CD4-positive, alpha-beta T cell treated with Interleukin-12 subunit alpha and Interleukin-12 subunit beta, for 1 hour (primary cell): ENCODE data around the gene SPATA20.
A peak's percentile ranks its signal among the peaks of the same experiment; 100 is the strongest.

ENCODE experiments used
- DNase-seq: peaks from one replicate; pipeline ENCODE4 v3.0.0-alpha.2; 2020

SPATA20 gene

DNA sequence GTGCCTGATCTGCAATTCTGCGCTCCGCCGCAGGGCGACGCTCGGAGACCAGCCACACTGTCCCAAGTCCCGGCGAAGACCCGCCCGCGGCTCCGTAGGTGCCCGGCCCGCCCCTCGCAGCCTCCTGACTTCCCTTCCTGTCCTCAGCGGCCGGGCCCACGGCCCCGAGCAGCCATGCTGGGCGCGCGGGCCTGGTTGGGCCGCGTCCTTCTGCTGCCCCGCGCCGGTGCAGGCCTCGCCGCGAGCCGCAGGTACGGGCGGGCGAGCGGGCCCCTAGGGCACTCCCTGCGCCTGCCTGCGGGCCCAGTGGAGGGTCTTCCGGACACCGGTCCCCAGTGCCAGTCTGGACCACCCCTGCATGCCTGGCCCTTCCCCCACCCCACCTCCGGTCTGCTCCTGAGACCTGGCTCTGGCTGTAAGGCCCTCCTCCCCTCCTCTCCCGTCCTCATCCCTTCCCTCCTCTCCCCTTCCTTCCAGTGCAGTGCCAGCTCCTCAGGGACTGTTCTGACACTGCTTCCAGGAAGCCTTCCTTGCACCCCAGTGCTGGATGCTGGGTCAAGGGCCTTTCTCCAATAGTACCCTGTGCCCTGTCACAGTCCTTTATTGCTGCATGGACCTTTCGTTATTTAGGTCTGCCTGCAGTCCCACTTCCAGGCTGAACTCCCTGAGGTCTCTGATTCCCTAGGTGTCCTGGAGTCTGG lies at the start of gene SPATA20:
Gene SPATA20, plus strand, starts transcription at position 140 of the 701 bp plus-strand sequence. Its CDS starts 35 bp downstream, at position 175.
- peak; percentile 87 for DNase-seq

- no peak for DNase-seq
Observed at GRCh38 chr17:50498021-50498874, 48.7 kb upstream of the SPATA20 start.

DNA sequence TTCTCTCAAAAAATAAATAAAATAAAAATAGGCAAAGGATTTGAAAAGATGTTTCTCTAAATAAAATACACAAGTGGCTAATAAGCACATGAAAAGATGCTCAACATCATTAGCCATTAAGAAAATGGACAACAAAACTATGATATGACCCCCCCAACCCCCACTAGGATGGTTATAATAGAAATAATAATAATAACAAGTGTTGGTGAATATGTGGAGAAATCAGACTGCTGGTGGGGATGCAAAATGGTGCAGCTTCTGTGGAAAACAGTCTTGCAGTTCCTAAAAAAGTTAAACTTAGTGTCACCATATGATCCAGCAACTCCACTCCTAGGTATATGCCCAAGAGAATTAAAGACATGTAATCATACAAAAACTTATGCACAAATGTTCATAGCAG lies 47.7 kb upstream of the SPATA20 start:
- no peak for DNase-seq

DNA sequence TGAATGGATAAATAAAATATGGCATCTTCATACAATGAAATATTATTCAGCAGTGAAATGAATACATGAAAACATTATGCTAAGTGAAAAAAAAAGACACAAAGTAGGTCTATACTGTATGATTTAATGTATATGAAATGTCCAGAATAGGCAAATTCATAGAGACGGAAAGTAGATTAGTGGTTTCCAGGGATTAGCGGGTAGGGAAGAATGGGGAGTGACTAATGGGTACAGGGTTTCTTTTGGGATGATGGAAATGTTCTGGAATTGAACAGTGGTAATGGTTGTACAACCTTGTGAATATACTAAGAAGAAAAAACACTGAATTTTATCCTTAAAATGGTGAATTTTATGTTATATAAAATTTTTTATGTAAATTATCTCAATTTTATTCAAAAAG lies 47.3 kb upstream of the SPATA20 start:
- no peak for DNase-seq

DNA sequence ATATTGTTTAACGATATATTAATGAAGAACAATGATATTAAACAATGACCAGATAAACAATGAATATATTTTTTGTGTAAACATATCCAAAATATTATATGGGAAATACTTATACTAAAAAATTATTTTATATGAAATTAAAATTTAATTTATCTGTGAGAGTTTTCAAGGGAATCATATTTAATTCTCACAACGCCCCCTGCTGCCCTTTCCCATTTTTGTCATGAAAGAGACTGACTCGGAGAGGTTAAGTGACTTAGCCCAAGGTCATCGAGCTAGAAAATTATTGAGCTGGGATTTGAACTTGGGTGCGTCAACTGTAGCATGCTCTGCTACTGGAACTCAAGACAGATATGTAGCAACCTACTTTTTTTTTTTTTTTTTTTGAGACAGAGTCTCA lies 45.9 kb upstream of the SPATA20 start:
- DNase-seq: peak; percentile 40

- DNase-seq: no peak
Observed at GRCh38 chr17:50502301-50502990, 44.5 kb upstream of the SPATA20 start.

DNA sequence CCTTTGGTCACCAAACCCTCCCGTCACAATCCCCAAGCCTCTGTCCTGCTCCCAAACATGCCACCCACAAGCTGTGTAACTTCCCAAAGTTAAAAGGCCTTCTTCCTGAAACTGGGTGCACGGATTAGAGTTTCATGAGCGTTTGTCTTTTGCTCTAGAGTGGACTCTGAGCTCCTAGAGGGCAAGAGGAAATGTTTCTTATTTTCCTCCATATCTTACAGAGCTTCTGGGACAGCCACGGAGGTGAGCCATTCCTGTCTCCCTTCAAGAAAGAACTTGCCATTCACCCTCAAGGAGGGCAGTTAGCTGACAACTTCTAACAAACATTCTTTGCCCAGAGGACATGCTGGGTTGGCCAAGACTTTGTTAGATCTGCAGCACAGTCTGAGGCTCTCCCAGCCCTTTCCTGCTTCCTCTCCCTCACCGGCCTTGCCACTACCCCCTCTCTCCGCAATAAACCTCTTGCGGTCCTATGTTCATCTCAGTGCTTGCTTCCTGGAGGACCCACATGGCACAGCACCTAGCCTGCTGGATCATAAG lies 41.3 kb upstream of the SPATA20 start:
- DNase-seq: no peak

DNA sequence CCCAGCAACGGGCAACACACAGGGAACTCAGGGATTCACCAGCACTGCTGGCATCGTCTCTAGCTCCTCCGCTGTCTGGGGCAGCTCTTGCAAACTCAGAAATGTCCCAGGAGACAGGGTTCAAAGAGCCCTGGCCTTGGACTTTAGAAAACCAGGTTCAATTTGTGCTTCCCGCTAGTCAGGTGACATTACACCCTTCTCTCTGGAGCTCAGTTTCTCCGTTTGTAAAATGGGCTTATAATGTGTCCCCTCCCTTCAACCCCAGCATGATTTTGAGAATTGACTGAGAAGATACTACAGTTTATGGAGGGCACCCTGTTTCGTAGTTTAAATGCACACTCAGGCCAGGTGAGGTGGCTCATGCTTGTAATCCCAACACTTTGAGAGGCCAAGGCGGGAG lies 40.7 kb upstream of the SPATA20 start:
- DNase-seq: no peak

DNA sequence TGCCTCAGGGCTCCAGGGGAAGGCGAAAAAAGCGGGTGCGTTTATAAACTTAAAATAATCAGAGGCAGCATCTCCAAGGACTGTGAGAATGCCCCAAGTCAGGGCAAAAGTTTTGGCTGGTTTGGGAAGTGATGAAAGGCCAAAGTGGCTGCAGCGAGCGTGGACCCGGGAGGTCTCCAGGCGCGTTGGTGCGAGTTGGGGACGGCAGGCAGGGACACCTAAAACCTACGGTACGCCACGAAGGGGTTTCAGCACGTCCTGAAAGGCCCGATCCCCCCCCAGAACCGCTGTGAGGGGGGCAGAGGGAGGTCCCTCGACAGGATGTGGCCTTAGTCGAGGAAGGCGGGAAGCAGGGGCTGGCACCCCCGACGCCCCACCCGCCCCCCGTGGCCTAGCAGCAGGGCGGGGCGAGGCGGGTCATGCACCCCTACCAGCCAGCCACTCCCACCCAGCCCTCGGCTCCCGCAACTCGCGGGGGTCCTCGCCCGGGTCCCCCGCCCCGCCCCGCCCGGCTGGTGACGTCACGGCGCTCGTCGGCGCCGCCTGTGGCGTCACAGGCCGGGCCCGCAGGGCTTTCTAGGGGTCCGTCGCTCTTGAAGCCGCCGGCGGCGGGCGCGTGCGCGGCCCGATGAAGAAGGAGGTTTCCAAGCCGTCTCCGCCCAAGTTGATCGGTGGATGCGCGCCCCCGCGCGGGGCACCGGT lies 39.0 kb upstream of the SPATA20 start, which contains the start of gene MYCBPAP:
Gene MYCBPAP, plus strand, starts transcription at position 569 of the 702 bp plus-strand sequence. CDS start 236 bp downstream, outside the sequence.
- peak; percentile 80 for DNase-seq

- no peak for DNase-seq
Observed at GRCh38 chr17:50508573-50509460, 38.2 kb upstream of the SPATA20 start.

DNA sequence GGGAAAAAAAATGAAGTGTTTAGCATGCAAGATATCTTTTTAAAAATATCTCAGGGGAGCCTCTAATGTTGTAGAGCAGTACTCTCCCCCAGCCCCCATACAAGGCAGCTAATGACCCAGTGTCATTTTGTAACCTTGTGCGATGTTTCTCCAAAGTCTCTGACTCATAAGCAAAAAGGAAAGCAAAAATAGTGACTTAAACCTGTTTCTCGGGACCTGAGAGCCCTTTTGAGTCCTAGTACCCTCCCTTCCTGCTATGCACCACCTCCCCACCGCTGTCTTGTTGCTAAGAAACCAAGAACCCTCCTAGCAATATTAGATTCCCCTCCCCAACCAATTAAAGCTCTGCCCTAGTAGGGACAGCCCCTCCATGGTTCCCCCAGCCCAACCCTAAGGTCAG lies 35.9 kb upstream of the SPATA20 start:
- DNase-seq: peak; percentile 69

DNA sequence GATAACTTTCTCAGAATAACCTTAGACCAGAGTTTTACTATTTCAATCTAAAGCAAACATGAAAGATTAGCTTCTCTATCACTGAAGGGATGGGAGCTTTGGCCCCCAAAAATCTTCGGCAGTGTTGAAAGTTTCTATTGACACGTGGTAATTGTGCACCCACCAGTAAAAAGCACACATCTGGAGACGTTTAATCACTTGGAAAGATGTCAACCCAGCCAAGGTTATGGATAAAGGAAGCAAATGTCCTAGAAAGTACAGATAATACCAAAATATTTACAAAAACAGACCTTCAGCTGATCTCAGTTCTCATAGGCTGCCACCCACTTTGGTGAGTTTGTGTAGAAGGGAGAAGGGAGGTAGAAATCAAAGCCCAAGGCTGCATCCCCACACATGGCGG lies 33.5 kb upstream of the SPATA20 start:
- DNase-seq: no peak

DNA sequence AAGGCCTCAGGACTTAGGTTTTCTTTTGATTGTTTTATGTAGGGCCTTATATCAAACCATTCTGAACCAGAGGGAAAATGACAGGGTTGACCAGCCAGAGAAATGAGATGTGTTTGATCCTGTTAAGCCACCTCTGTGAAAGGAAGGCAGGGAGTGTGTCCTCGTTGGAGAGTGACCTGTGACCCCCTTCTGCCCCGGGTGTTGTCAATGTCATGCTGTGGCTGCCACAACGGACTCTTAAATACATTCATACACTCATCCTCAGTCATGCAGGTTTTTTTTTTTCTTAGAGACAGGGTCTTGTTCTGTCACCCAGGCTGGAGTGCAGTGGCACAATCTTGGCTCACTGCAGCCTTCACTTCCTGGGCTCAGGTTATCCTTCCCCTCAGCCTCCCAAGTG lies 32.6 kb upstream of the SPATA20 start:
- DNase-seq: no peak

DNA sequence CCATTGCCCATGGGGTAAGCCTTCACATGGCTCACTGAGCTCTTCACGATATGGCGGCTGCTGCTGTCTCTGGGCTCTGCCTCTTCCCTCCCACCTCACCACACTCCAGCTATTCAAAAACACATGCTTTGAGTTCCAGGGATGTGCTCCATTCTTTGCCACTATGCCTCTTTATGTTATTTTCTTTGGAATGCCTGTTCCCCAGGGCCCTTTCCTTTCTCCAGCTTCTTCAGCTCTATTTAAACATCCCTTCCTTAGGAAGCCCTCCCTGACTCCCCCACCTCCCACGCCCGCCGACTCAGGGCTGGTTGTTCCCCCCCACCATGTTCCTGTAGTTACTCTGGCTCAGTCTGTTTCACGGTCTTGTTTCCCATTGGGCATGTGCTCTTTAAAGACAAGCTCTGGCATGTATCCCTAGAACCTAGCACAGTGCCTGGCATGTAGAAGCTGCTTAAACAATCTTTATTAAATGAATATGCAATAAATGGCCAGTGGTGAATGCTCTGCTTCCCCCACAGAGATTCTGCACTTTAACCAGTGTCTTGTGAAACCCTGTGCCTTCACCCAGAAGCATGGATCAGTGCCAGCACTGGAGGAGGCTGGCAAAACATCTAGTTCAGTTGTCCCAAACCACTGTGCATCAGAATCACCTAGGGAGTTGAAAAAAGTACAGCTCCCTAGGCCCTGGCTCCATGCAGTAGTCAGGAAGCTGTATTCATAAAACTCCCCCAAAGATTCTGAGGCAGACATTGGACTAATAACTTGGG lies 31.9 kb upstream of the SPATA20 start:
- no peak for DNase-seq

- DNase-seq: no peak
Observed at GRCh38 chr17:50517011-50517410, 30.0 kb upstream of the SPATA20 start.

DNA sequence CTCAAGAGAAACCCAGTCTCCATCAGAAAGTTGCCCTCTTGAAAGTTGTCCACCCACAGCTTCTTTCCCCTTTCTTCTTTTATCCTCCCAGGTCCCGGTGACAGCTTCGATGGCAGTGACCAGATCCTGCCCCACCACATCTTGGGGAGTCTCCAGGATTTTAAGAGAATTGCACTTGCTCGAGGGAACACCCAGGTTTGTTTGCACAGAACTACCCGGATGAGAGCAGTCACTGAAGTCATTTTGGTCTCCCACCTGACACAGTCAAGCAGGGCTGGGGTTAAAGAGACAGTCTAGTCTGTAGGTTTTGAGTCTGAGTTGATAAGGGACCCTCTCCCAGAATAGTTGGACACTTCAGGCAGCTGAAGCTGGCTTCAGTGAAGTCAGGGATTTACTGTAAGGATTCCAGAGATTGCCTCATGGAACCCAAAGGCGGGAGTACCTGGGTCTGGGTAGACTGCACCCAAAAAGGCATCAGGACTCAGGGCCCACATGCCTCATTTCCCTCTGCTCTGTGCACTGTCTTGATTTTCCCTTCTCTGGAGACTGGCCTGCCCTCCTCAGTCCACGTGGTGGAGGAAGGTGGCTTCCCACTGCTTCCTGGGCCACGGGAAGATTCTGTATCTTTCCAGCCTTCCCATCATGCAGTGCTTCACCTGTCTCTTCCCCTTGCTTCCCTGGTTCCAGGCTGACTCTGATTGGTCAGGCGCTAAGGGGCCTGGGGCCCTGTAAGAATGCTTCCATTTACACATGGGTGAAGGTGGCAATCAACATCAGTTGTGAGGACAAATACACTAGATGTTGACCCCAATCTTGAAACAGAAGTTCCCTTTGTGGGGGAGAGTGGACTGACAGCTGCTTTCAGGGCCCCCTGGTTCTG lies 29.2 kb upstream of the SPATA20 start:
- DNase-seq: no peak

DNA sequence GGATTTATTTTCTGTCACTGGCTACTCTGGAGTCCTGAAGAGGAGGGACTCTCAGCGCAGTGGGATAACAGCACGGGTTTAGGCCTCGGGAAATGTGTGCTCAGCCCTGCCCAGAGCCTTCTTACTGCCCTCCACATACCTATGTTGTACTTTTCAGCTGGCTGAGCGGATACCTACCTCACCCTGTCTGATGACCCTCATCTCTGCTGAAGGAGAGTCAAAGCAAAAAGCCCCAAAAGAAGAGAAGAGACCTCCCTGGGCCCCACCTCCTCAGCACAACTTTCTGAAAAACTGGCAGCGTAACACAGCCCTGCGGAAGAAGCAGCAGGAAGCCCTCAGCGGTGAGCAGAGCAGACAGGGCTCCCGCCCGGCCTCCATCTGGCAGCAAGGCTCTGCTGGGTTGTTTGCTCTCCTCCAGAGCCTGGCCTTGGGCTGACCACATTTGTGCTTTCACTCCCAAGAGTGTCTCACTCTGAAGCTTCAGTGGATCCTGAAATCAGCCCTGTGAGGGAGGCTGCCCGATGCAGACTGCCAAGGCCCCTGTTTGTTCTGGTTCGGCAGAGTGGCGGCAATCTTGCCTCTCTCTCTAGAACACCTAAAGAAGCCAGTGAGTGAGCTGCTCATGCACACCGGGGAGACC lies 28.5 kb upstream of the SPATA20 start:
- no peak for DNase-seq

DNA sequence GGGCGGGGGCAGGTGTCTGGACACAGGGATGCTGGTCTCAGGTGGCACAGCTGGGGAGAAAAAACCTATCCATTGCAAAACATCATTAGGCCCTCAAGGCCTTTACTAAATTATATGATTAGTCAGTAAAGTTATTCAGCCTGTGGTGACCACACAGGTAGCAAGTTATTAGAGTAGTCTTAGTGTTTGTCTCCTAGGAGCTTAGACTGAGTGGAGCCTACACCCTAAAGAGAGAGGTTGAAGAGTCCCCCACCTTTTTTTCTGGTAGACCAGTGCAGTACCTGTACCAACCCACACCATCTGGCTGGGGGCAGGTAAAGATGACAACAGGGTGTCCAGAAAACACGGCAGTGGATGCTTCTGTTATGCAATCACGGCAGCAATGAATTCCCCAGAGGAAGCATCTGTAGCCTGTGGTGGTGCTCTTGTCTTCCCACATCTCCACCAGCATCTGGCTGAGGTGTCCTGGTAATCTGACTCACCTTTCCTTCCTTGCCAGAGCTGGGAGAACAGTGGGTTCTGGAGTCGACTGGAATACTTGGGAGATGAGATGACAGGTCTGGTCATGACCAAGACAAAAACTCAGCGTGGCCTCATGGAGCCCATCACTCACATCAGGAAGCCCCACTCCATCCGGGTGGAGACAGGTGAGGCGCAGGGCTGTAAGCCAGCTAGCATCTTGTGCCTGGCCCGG lies 27.7 kb upstream of the SPATA20 start:
- no peak for DNase-seq

DNA sequence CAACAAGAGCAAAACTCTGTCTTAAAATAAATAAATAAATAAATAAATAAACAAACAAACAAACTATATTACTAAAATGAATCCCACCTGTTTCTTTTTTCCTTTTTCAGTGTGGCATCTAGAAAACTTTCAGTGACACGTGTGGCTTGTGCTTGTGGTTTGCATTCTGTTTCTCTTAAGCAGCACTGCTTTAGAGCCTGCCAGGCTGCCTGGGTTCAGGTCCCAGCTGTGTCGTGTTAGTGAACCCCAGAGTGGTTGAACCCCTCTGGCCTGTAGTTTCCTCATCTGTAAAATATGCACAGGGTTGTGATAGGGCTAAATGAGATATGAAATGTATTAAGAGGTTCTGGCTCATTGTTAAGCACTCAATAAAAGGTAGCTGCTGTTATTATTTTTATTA lies 26.5 kb upstream of the SPATA20 start:
- no peak for DNase-seq
